Activated CD4-positive, alpha-beta T cell treated with anti-CD3 and anti-CD28 coated beads for 1 hour (primary cell): ENCODE results near the gene ATAD3C.
"Not testable (repeated sequence)": the region's sequence is repeated elsewhere in the genome, so short reads cannot be mapped to it uniquely, and the experiment has no call there.

Experiments
- DNase-seq: peaks from one replicate; pipeline ENCODE4 v3.0.0-alpha.2; 2020

Gene ATAD3C

GRCh38 chr1:1479547-1480487 is 30.3 kb downstream of the ATAD3C start:
- no peak for DNase-seq

- DNase-seq = not testable (repeated sequence)
These were observed 31.0 kb downstream of the ATAD3C start for GRCh38 chr1:1480488-1480867.

GRCh38 chr1:1481811-1482210 is 32.3 kb downstream of the ATAD3C start:
- DNase-seq = not testable (repeated sequence)

- no peak for DNase-seq
These were observed 33.4 kb downstream of the ATAD3C start for GRCh38 chr1:1482856-1483255.

- no peak for DNase-seq
These were observed 34.2 kb downstream of the ATAD3C start for GRCh38 chr1:1483714-1484113.

GRCh38 chr1:1484976-1485750 is 35.7 kb downstream of the ATAD3C start:
- not testable (repeated sequence) for DNase-seq

- DNase-seq = not testable (repeated sequence)
These were observed 36.3 kb downstream of the ATAD3C start for GRCh38 chr1:1485755-1486317.

GRCh38 chr1:1487701-1488100 is 38.2 kb downstream of the ATAD3C start:
- no peak for DNase-seq

- DNase-seq = no peak
These were observed 39.7 kb downstream of the ATAD3C start for GRCh38 chr1:1489231-1489630.

- no peak for DNase-seq
These were observed 40.4 kb downstream of the ATAD3C start for GRCh38 chr1:1489861-1490260.

- DNase-seq = no peak
These were observed 41.2 kb downstream of the ATAD3C start for GRCh38 chr1:1490633-1491230.

- DNase-seq = no peak
These were observed 42.1 kb downstream of the ATAD3C start for GRCh38 chr1:1491601-1492000.

GRCh38 chr1:1494311-1494710 is 44.8 kb downstream of the ATAD3C start:
- not testable (repeated sequence) for DNase-seq

GRCh38 chr1:1495461-1495975 is 46.0 kb downstream of the ATAD3C start:
- not testable (repeated sequence) for DNase-seq

GRCh38 chr1:1504777-1505365 is 55.4 kb downstream of the ATAD3C start:
- peak; percentile 55 for DNase-seq

GRCh38 chr1:1505366-1505798 is 55.9 kb downstream of the ATAD3C start:
- not testable (repeated sequence) for DNase-seq

- DNase-seq = not testable (repeated sequence)
These were observed 56.3 kb downstream of the ATAD3C start for GRCh38 chr1:1505801-1506200.

- no peak for DNase-seq
These were observed 57.8 kb downstream of the ATAD3C start for GRCh38 chr1:1507305-1507704.

- not testable (repeated sequence) for DNase-seq
These were observed 59.4 kb downstream of the ATAD3C start for GRCh38 chr1:1508775-1509464.

GRCh38 chr1:1509465-1509850 is 60.0 kb downstream of the ATAD3C start:
- not testable (repeated sequence) for DNase-seq

GRCh38 chr1:1510912-1511532 is 61.5 kb downstream of the ATAD3C start:
- no peak for DNase-seq
